HepG2 (cell line): ENCODE measurements around the gene SCN4B. TPM values are rescaled to one million over a fixed set of nuclear protein-coding genes. Genes with fewer than 3 reads are reported as not detected.
A peak's percentile ranks its signal among the peaks of the same experiment; 100 is the strongest.

Experiments used
- ARHGAP35 ChIP-seq: sonication (generic); formaldehyde crosslinking; IDR thresholded peaks from 2 replicates; pipeline ENCODE4 v1.9.0; 2022; ENCODE audit warnings: mild to moderate bottlenecking, inconsistent platforms, moderate library complexity, missing genetic modification reagents, borderline replicate concordance
- CAMTA2 ChIP-seq: sonication (generic); formaldehyde crosslinking; IDR thresholded peaks from 2 replicates; pipeline ENCODE4 v1.4.0; 2020; ENCODE audit warnings: mild to moderate bottlenecking, missing genetic modification reagents, borderline replicate concordance
- CTCF ChIP-seq: sonication (generic); formaldehyde crosslinking; IDR thresholded peaks from 2 replicates; pipeline ENCODE4 v1.5.0; 2020; ENCODE audit warnings: mild to moderate bottlenecking, missing genetic modification reagents, moderate library complexity
- KDM2A ChIP-seq: sonication (generic); formaldehyde crosslinking; IDR thresholded peaks from 2 replicates; pipeline ENCODE4 v1.4.0; 2020; ENCODE audit warnings: low read depth, missing genetic modification reagents, borderline replicate concordance
- KLF12 ChIP-seq: sonication (generic); formaldehyde crosslinking; IDR thresholded peaks from 2 replicates; pipeline ENCODE4 v1.4.0; 2020; ENCODE audit warnings: missing genetic modification reagents, borderline replicate concordance
- MAX ChIP-seq: IDR thresholded peaks from 2 replicates; pipeline ENCODE4 v1.6.1; 2012; ENCODE audit warnings: inconsistent platforms
- MLX ChIP-seq: IDR thresholded peaks from 2 replicates; pipeline ENCODE4 v1.6.1; 2016
- MNT ChIP-seq: fragments of 450-650 bp; IDR thresholded peaks from 2 replicates; pipeline ENCODE4 v1.6.1; 2016
- NFKB2 ChIP-seq: sonication (generic); formaldehyde crosslinking; IDR thresholded peaks from 2 replicates; pipeline ENCODE4 v1.4.0; 2020; ENCODE audit warnings: missing genetic modification reagents, borderline replicate concordance
- RAD21 ChIP-seq: fragments of 450-650 bp; formaldehyde crosslinking; IDR thresholded peaks from 2 replicates; pipeline ENCODE4 v1.5.0; 2020; ENCODE audit warnings: mild to moderate bottlenecking
- RARA ChIP-seq: IDR thresholded peaks from 2 replicates; pipeline ENCODE4 v1.6.1; 2016; ENCODE audit warnings: missing genetic modification reagents, missing compliant biosample characterization
- RFXAP ChIP-seq: sonication (generic); formaldehyde crosslinking; IDR thresholded peaks from 2 replicates; pipeline ENCODE4 v1.4.0; 2020; ENCODE audit warnings: missing genetic modification reagents, borderline replicate concordance
- SMAD9 ChIP-seq: sonication (generic); formaldehyde crosslinking; IDR thresholded peaks from 2 replicates; pipeline ENCODE4 v1.5.1; 2020; ENCODE audit warnings: mild to moderate bottlenecking, missing genetic modification reagents
- THRA ChIP-seq: sonication (generic); formaldehyde crosslinking; IDR thresholded peaks from 2 replicates; pipeline ENCODE4 v1.4.0; 2020; ENCODE audit warnings: missing genetic modification reagents, borderline replicate concordance
- THYN1 ChIP-seq: sonication (generic); formaldehyde crosslinking; IDR thresholded peaks from 2 replicates; pipeline ENCODE4 v1.8.1; 2023; ENCODE audit warnings: low read depth, mild to moderate bottlenecking, moderate library complexity, missing genetic modification reagents, borderline replicate concordance
- USF2 ChIP-seq, 2 experiments: sonication (generic) in 1 of 2; formaldehyde crosslinking in 1 of 2; IDR thresholded peaks; 2 replicates each; pipeline versions ENCODE4 v1.5.1 to v1.6.1; 2011 to 2020; ENCODE audit warnings: borderline replicate concordance in 1 of 2, low read depth in 1 of 2, low read length in 1 of 2, mild to moderate bottlenecking in 1 of 2, missing genetic modification reagents in 1 of 2, moderate library complexity in 1 of 2
- YEATS4 ChIP-seq: sonication (generic); formaldehyde crosslinking; IDR thresholded peaks from 2 replicates; pipeline ENCODE4 v1.4.0; 2020; ENCODE audit warnings: missing genetic modification reagents, borderline replicate concordance
- ZBTB7B ChIP-seq: sonication (generic); formaldehyde crosslinking; IDR thresholded peaks from 2 replicates; pipeline ENCODE4 v1.4.0; 2020; ENCODE audit warnings: missing genetic modification reagents
- ZMYM4 ChIP-seq: sonication (generic); formaldehyde crosslinking; IDR thresholded peaks from 2 replicates; pipeline ENCODE4 v1.8.1; 2023; ENCODE audit warnings: mild to moderate bottlenecking, missing genetic modification reagents
- ZNF333 ChIP-seq: sonication (generic); formaldehyde crosslinking; IDR thresholded peaks from 2 replicates; pipeline ENCODE4 v1.4.0; 2020; ENCODE audit warnings: mild to moderate bottlenecking, missing genetic modification reagents, borderline replicate concordance
- ZNF543 ChIP-seq: sonication (generic); formaldehyde crosslinking; IDR thresholded peaks from 2 replicates; pipeline ENCODE4 v1.4.0; 2020; ENCODE audit warnings: mild to moderate bottlenecking, missing genetic modification reagents
- ZNF652 ChIP-seq: IDR thresholded peaks from 2 replicates; pipeline ENCODE4 v1.6.1; 2016; ENCODE audit warnings: low read depth, borderline replicate concordance
- ZNF83 ChIP-seq: sonication (generic); formaldehyde crosslinking; IDR thresholded peaks from 2 replicates; pipeline ENCODE4 v1.4.0; 2020; ENCODE audit warnings: missing genetic modification reagents, mild to moderate bottlenecking, borderline replicate concordance
- polyA plus RNA-seq, 8 experiments: library from polyadenylated mRNA; depleted of rRNA in 3 of 8; stranded (reverse) in 7 of 8; unstranded in 1 of 8; fragments of >200 nt; fragmentation: Illumina TruSeq in 4 of 8; extraction: Trizol in 4 of 8; gene quantifications; 2 replicates each; pipeline versions ENCODE4 v1.2.1 to v1.2.3, GENCODE V29; 2011 to 2016; ENCODE audit warnings: low read depth in 4 of 8, missing spikeins in 1 of 8, mixed read lengths in 1 of 8; ENCODE audit not compliant: insufficient read depth in 1 of 8
- total RNA-seq, 5 experiments: library from RNA; depleted of rRNA; stranded (reverse); fragments of >200 nt; fragmentation: Illumina TruSeq; extraction: Trizol; gene quantifications; 2 replicates each; pipeline ENCODE4 v1.2.3, GENCODE V29; 2016; ENCODE audit warnings: low read depth in 1 of 5

The SCN4B gene
- total and polyA plus RNA-seq, 2 of the 13 experiments (the other 11 are each of a cell fraction or from before 2014, with no cell fraction given): 0.04 to 0.29 TPM

GRCh38 chr11:118198370-118198769 lies 45.7 kb upstream of the SCN4B start (continued):
- TF ChIP-seq ARHGAP35: no peak
- no peak for TF ChIP-seq ZNF333 (CRISPR knock-in tag)
- TF ChIP-seq ZBTB7B (CRISPR knock-in tag): peak; percentile 90
- TF ChIP-seq CAMTA2 (CRISPR knock-in tag): no peak
- no peak for TF ChIP-seq KLF12 (CRISPR knock-in tag)
- TF ChIP-seq MAX: peak; percentile 24; the same call in 1 of the 2 replicates
- TF ChIP-seq ZNF543: no peak
- TF ChIP-seq KDM2A (CRISPR knock-in tag): peak; percentile 75
- TF ChIP-seq YEATS4: 0 out of 2 replicates have a peak, but pooled peaks have one; percentile 38
- TF ChIP-seq RFXAP: peak; percentile 28; the same call in 1 of the 2 replicates
- TF ChIP-seq RARA (CRISPR knock-in tag): peak; percentile 17; the same call in 1 of the 2 replicates
- no peak for TF ChIP-seq ZNF652 (CRISPR knock-in tag)
- TF ChIP-seq THYN1 (CRISPR knock-in tag): no peak
- TF ChIP-seq USF2 (IDR thresholded peaks at IDR 0.05; ENCODE audit: low read depth, low read length): no peak
- no peak for TF ChIP-seq USF2 (CRISPR knock-in tag; IDR thresholded peaks at IDR 0.05; ENCODE audit: borderline replicate concordance)
- peak; percentile 90 for TF ChIP-seq RAD21 (CRISPR knock-in tag)
- TF ChIP-seq NFKB2 (CRISPR knock-in tag): peak; percentile 36; the same call in 1 of the 2 replicates
- TF ChIP-seq ZMYM4: peak; percentile 63; the same call in 1 of the 2 replicates
- 0 out of 2 replicates have a peak, but pooled peaks have one; percentile 31 for TF ChIP-seq THRA (CRISPR knock-in tag)
- no peak for TF ChIP-seq SMAD9 (CRISPR knock-in tag)
- no peak for TF ChIP-seq MLX
- TF ChIP-seq MNT: no peak
- TF ChIP-seq ZNF83 (CRISPR knock-in tag): no peak
- peak; percentile 94 for TF ChIP-seq CTCF
